Measurements from ENCODE around the gene CRYGB. TPM values are rescaled to one million over a fixed set of nuclear protein-coding genes. Genes with fewer than 3 reads are reported as not detected.

CRYGB gene
- total RNA-seq, 1 experiment from 2014 or later = not detected

GRCh38 chr2:208135794-208136715 lies 9.9 kb downstream of the CRYGB start:
- ATAC-seq = no peak
- CTCF ChIA-PET = no interaction called here
- intact Hi-C loops (cut with micrococcal nuclease; ENCODE audit: unreplicated experiment) = no loop called here

GRCh38 chr2:208134928-208135586 lies 10.9 kb downstream of the CRYGB start:
- in situ Hi-C loops (cut with HindIII; ENCODE audit: low pct_unique_long_range_greater_than_20kb, low sequenced_read_pairs) = no loop called here
- no peaks in the 10 kb centered on the region for H3K36me3 ChIP-seq (ENCODE audit: control insufficient read depth, insufficient read depth, low read length)
- POLR2A ChIA-PET = interaction anchor here (0.6 kb wide), 1 partner anchor 992 kb away, joined by 3 read pairs; no protein-coding TSS in a partner anchor
- intact Hi-C loops (cut with micrococcal nuclease; ENCODE audit: unreplicated experiment) = no loop called here
- DNase-seq (ENCODE audit: low read depth, low spot score) = no peak
- no TSS peak for BruUV-seq (replicated peaks)
- no peaks in the 10 kb centered on the region for H3K9me3 ChIP-seq (ENCODE audit: control insufficient read depth, insufficient read depth, low read depth, low read length)
- TF ChIP-seq SIN3A (IDR thresholded peaks at IDR 0.05; ENCODE audit: borderline replicate concordance, insufficient read depth, low read depth, low read length) (no peak), TCF7L2 (IDR thresholded peaks at IDR 0.05; ENCODE audit: low read depth, low read length) (no peak), POLR2AphosphoS5 (IDR thresholded peaks at IDR 0.05; ENCODE audit: low read depth, low read length) (no peak), REST (IDR thresholded peaks at IDR 0.05; ENCODE audit: insufficient read depth in 1 of 2, low read depth in 2 of 2, low read length in 1 of 2) (no peak)
- TF ChIP-seq, protein P1, sequence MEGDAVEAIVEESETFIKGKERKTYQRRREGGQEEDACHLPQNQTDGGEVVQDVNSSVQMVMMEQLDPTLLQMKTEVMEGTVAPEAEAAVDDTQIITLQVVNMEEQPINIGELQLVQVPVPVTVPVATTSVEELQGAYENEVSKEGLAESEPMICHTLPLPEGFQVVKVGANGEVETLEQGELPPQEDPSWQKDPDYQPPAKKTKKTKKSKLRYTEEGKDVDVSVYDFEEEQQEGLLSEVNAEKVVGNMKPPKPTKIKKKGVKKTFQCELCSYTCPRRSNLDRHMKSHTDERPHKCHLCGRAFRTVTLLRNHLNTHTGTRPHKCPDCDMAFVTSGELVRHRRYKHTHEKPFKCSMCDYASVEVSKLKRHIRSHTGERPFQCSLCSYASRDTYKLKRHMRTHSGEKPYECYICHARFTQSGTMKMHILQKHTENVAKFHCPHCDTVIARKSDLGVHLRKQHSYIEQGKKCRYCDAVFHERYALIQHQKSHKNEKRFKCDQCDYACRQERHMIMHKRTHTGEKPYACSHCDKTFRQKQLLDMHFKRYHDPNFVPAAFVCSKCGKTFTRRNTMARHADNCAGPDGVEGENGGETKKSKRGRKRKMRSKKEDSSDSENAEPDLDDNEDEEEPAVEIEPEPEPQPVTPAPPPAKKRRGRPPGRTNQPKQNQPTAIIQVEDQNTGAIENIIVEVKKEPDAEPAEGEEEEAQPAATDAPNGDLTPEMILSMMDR (IDR thresholded peaks at IDR 0.05) = no peak
- CTCF ChIA-PET = no interaction called here
- no peaks in the 10 kb centered on the region for H3K27me3 ChIP-seq (ENCODE audit: control insufficient read depth, insufficient read depth, low read length)
- no peak for ATAC-seq
- no peak overlapping the region for H3K4me3 ChIP-seq (ENCODE audit: low read depth in 2 of 2, low read length in 2 of 2)
- H3K4me1 ChIP-seq (ENCODE audit: control insufficient read depth, insufficient read depth, low read length) = no peaks in the 10 kb centered on the region
- H3K27ac ChIP-seq (ENCODE audit: low read length) = no peak overlapping the region

More at GRCh38 chr2:208135794-208136715, 9.9 kb downstream of the CRYGB start:
- POLR2A ChIA-PET = interaction anchor here (0.6 kb wide), 1 partner anchor 991 kb away, joined by 3 read pairs; no protein-coding TSS in a partner anchor
- in situ Hi-C loops (cut with HindIII; ENCODE audit: low pct_unique_long_range_greater_than_20kb, low sequenced_read_pairs) = no loop called here
- no peak for DNase-seq (ENCODE audit: low read depth, low spot score)
- no TSS peak for BruUV-seq (replicated peaks)
- Histone ChIP-seq H3K4me3 (ENCODE audit: low read depth in 2 of 2, low read length in 2 of 2) (no peak overlapping the region), H3K9me3 (ENCODE audit: control insufficient read depth, insufficient read depth, low read depth, low read length) (no peaks in the 10 kb centered on the region), H3K36me3 (ENCODE audit: control insufficient read depth, insufficient read depth, low read length) (no peaks in the 10 kb centered on the region), H3K27ac (ENCODE audit: low read length) (no peak overlapping the region), H3K4me1 (ENCODE audit: control insufficient read depth, insufficient read depth, low read length) (no peaks in the 10 kb centered on the region), H3K27me3 (ENCODE audit: control insufficient read depth, insufficient read depth, low read length) (no peaks in the 10 kb centered on the region)
- TF ChIP-seq POLR2AphosphoS5 (IDR thresholded peaks at IDR 0.05; ENCODE audit: low read depth, low read length) = no peak

Data from Panc1 (cell line).